Measurements from ENCODE around the gene WDR47.
"Not testable (repeated sequence)": the region's sequence is repeated elsewhere in the genome, so short reads cannot be mapped to it uniquely, and the experiment has no call there.

The WDR47 gene

GRCh38 chr1:108951242-108951641 is 90.7 kb downstream of the WDR47 start:
- Mint-ChIP-seq H3K27ac (ENCODE audit: low read depth) (no peak overlapping the region), H3K36me3 (ENCODE audit: insufficient read depth) (peaks cover 18% of the 10 kb centered on the region), H3K4me1 (peaks cover 35% of the 10 kb centered on the region), H3K4me3 (no peak overlapping the region), H3K27me3 (no peaks in the 10 kb centered on the region), H3K9me3 (no peaks in the 10 kb centered on the region)
- DNase-seq (ENCODE audit: low spot score in 2 of 2), result no peak
- ATAC-seq (replicated peaks; ENCODE audit: extremely low read depth, poor library complexity, severe bottlenecking), result no peak

DNA sequence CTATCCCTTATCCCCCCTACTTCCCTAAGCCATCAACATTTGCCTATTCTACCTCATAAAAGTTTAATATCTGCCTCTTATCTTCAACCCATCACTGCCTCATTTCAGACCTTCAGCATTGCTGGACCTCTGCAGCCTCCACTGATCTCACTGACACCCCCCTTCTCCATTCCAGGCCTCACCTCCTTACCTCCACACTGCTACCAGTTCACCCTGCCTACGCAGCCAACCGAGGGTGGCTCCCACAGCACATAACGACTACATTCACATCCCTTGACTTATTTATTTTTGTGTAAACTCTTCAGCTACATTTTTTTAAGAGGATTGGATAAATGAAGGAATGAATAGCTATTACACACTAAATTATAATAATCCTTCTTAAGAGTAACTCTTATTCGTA is 92.9 kb downstream of the WDR47 start:
- H3K36me3 Mint-ChIP-seq (ENCODE audit: insufficient read depth), result peaks cover 22% of the 10 kb centered on the region
- ATAC-seq (replicated peaks; ENCODE audit: extremely low read depth, poor library complexity, severe bottlenecking) (no peak), DNase-seq (ENCODE audit: low spot score in 2 of 2) (no peak)
- no peak overlapping the region for H3K4me3 Mint-ChIP-seq
- peaks cover 24% of the 10 kb centered on the region for H3K4me1 Mint-ChIP-seq
- H3K9me3 Mint-ChIP-seq, result no peaks in the 10 kb centered on the region
- H3K27me3 Mint-ChIP-seq, result no peaks in the 10 kb centered on the region
- no peak overlapping the region for H3K27ac Mint-ChIP-seq (ENCODE audit: low read depth)

DNA sequence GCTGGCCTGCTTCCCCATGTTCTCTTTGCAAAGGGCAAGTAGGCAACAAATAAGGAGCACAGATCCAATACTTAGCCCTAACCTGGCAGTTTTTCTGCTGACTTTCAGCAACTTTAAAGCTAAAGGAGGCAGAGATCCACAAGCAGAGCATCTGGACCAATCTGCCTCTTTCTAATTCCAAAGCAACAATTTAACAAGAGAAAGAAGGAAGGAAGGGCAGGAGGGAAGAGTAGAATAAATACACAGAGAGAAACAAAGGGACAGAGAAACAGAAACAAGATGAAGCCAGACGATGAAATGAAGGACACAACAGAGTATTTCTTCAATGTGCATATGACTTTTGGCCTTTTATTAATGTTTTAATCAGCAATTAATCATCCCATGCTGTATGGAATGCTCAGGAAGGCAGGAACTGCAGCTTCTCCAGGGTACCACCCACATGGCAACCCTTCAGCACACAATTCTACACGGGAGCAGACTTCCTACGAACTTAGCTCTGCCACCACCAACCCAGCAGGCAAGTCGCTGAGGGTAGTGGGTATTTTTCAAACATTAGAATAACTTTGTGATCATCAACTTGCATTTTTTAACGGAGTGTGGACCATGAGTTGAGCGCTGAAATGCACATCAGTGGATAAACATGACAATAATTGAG is 93.9 kb downstream of the WDR47 start:
- Mint-ChIP-seq H3K27ac (ENCODE audit: low read depth) (no peak overlapping the region), H3K36me3 (ENCODE audit: insufficient read depth) (peaks cover 25% of the 10 kb centered on the region), H3K27me3 (no peaks in the 10 kb centered on the region), H3K4me1 (peaks cover 15% of the 10 kb centered on the region), H3K9me3 (no peaks in the 10 kb centered on the region), H3K4me3 (no peak overlapping the region)
- DNase-seq (ENCODE audit: low spot score in 2 of 2) (no peak), ATAC-seq (replicated peaks; ENCODE audit: extremely low read depth, poor library complexity, severe bottlenecking) (no peak)

DNA sequence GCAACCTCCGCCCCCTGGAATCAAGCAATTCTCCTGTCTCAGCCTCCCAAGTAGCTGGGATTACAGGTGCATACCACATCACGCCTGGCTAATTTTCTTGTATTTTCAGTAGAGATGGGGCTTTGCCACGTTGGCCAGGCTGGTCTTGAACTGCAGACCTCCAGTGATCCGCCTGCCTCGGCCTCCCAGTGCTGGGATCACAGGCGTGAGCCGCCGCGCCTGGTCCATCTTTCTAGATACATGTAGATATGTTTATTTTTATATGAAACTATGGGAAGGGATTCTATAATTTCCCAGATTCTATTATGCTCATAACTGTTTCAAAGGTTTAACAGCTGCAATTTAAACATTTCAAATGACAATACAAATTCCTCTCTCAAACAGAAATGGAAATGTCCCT is 105.7 kb downstream of the WDR47 start:
- Mint-ChIP-seq H3K36me3 (ENCODE audit: insufficient read depth) (peaks cover 43% of the 10 kb centered on the region), H3K27ac (ENCODE audit: low read depth) (no peak overlapping the region), H3K4me3 (no peak overlapping the region), H3K4me1 (no peaks in the 10 kb centered on the region), H3K9me3 (no peaks in the 10 kb centered on the region), H3K27me3 (no peaks in the 10 kb centered on the region)
- ATAC-seq (replicated peaks; ENCODE audit: extremely low read depth, poor library complexity, severe bottlenecking) (no peak), DNase-seq (ENCODE audit: low spot score in 2 of 2) (no peak)

GRCh38 chr1:108933944-108934343 is 108.0 kb downstream of the WDR47 start:
- ATAC-seq (replicated peaks; ENCODE audit: extremely low read depth, poor library complexity, severe bottlenecking), result no peak
- H3K36me3 Mint-ChIP-seq (ENCODE audit: insufficient read depth), result peaks cover 42% of the 10 kb centered on the region
- no peak for DNase-seq (ENCODE audit: low spot score in 2 of 2)
- H3K27me3 Mint-ChIP-seq, result no peaks in the 10 kb centered on the region
- H3K27ac Mint-ChIP-seq (ENCODE audit: low read depth), result peak overlapping the region; percentile 53
- no peak overlapping the region for H3K4me3 Mint-ChIP-seq
- H3K9me3 Mint-ChIP-seq, result no peaks in the 10 kb centered on the region
- no peaks in the 10 kb centered on the region for H3K4me1 Mint-ChIP-seq

DNA sequence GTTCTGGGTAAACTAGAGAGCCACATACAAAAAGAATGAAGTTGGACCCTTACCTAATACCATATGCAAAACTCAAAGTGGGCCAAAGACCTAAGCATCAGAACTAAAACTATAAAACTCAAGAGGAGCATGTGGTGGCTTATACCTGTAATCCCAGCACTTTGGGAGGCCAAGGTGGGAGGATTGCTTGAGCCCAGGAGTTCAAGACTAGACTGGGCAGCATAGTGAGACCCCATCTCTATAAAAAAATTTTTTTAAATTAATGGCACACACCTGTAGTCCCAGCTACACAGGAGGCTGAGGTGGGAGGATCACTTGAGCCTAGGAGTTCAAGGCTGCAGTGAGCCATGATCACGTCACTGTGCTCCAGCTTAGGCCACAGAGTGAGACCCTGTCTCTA is 114.3 kb downstream of the WDR47 start:
- ATAC-seq (replicated peaks; ENCODE audit: extremely low read depth, poor library complexity, severe bottlenecking); H3K4me3 Mint-ChIP-seq; DNase-seq (ENCODE audit: low spot score in 2 of 2); H3K27me3 Mint-ChIP-seq; H3K4me1 Mint-ChIP-seq; H3K9me3 Mint-ChIP-seq; H3K27ac Mint-ChIP-seq (ENCODE audit: low read depth): not testable (repeated sequence)
- peaks cover 23% of the 10 kb centered on the region for H3K36me3 Mint-ChIP-seq (ENCODE audit: insufficient read depth)

GRCh38 chr1:108925920-108926319 is 116.0 kb downstream of the WDR47 start:
- Mint-ChIP-seq H3K27me3 (no peaks in the 10 kb centered on the region), H3K27ac (ENCODE audit: low read depth) (no peak overlapping the region), H3K4me3 (no peak overlapping the region), H3K9me3 (no peaks in the 10 kb centered on the region), H3K4me1 (no peaks in the 10 kb centered on the region), H3K36me3 (ENCODE audit: insufficient read depth) (peaks cover 14% of the 10 kb centered on the region)
- DNase-seq (ENCODE audit: low spot score in 2 of 2), result no peak
- no peak for ATAC-seq (replicated peaks; ENCODE audit: extremely low read depth, poor library complexity, severe bottlenecking)
